Stimulated activated CD8-positive, alpha-beta memory T cell treated with anti-CD3 and anti-CD28 coated beads, Interleukin-12 subunit alpha, Interleukin-12 subunit beta, amount 100 ng/mL, for 4 hours (primary cell): ENCODE data around the gene FLNB.

Experiments
- DNase-seq: peaks from one replicate; pipeline ENCODE4 v3.0.0-alpha.2; 2020; ENCODE audit warnings: low read depth

FLNB gene

DNA sequence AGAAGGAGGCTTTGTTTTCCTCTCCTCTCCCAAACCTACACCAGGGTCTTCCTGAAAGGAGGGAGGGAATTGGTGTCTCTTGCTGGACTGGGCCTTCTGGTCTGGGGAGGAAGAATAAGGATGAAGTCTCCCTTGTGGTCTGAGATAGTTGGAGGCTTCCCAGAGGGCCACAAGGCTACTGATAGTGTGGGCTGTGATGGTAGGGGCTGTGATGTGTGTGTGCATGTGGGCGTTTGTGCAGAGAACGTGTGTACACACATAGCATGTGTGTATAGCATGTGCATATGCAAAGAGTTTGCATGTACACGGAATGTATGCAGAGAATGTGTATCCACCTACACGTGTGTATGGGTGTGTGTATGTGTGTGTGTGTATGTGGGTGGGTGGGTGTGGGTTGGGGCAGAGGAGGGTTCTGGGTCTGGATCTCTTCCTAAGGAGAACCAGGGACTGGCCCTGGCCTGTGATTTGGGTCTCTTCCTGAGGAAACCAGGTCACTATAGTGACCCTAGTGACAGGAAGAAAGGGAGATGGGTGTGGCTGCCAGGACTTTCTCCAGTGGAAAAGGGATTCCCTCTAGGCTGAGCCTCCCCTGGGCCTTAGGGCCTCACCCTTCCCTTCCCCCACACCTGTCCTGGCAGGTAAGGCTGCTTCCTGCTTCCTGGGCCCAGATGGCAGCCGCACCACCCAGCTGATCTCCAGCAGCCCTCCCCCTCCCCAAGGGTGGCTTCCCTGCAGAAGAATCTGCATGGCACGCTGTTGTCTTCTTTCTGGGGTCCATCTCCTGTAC is 1.7 kb downstream of the FLNB start:
- DNase-seq, result no peak

DNA sequence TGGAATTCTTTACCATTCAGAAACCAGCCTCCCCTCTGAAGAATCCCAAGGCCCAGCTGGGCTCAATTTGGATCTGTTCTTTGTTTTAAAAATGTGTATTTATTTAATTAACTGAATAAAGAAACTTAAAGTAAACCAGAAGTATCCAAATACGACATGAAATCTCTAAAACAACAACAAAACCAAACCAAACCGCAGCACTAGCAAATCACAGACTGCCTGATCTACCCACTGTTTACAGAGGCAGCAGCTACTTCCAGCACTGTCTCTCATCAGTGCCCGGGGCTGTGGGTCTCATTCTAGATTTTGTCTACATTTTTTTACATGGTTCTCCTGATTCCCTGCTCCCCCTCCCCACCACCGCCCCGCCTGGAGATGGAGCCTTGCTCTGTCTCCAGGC is 2.3 kb downstream of the FLNB start:
- no peak for DNase-seq

DNA sequence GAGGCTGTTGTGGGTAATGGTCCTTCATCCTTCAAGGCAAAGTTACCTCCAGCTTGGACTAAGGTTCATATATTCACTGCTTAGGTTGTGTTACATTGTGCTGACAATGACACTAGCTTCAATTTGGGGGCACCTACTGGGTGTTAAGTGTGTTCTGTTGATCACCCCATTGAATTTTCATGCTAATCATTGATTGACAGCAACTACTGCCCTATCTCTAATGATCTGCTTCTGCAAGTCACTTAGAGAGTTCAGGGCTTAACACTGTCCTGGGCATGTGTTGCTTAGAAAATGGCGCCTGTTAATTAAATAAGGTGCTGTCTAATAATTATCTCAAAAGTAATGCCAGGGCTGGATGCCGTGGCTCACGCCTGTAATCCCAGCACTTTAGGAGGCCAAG is 3.4 kb downstream of the FLNB start:
- DNase-seq, result no peak

DNA sequence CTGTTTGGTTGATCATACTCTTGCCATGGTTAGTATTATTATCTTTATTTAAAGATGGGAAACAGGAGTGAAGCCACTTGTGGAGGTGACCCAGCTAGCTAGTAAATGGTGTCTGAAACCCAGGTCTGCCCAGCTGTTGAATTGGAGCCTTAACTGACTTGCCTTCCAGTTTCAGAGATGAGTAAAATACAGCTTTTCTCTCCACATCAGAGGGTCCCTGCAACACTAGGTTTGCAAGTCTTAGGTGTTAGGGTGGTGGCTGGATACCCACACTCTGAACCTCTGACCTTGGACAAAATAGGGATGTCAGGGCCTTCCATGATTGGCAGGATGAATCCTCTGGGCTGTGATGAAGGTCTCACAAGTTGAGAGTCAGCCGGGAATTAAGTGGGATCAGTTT is 4.1 kb downstream of the FLNB start:
- no peak for DNase-seq

- no peak for DNase-seq
Observed at GRCh38 chr3:58013099-58013498, 4.9 kb downstream of the FLNB start.

DNA sequence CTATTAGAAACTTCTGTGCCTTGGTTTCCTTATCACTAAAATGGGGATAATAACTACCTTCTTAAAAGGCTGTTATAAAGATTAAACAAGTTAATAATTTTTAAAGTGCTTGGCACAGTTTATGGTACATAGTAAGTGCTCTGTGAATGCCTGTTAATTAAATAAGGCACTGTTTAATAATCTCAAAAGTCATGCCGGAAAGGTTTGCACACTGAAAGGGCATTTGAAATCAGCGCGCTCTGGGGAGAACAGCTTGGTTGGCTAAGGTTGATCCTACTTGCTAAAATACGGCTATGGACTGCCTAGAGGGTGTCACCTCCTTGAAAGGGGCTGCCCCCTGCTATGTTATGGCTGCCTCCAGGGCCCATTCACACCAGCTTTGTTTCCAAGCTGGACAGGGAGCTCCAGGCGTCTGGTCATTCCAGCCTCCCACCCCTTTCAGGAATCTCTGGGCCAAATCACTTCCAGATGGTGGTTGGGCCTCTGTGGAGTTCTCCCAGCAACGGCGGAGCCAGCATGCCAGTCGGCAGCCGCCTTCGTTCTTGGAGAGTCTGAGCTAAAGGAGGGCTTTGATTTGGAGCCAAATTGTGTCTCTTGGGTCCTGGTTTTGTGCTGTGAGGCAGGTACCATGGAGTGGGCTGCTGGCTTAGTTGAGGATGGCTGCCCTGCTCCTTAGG is 5.9 kb downstream of the FLNB start:
- no peak for DNase-seq

- no peak for DNase-seq
Observed at GRCh38 chr3:58015520-58015915, 7.3 kb downstream of the FLNB start.

- no peak for DNase-seq
Observed at GRCh38 chr3:58016710-58017109, 8.5 kb downstream of the FLNB start.

GRCh38 chr3:58018892-58019742 is 10.9 kb downstream of the FLNB start:
- DNase-seq, result no peak

DNA sequence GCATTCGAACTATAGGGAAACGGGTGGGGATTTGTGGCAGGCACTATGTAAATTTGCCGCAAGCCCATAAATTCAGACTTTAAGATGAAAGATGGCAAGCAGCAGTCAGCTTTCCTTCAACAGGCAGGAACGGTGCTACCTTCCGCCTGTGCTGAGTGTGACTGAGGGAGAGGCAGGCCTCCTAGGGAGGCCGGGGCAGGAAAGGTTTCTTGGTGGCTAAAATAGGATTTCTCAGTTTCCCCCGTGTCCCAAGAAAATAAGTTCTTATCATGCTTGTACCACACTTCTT is 12.5 kb downstream of the FLNB start:
- DNase-seq, result no peak

DNA sequence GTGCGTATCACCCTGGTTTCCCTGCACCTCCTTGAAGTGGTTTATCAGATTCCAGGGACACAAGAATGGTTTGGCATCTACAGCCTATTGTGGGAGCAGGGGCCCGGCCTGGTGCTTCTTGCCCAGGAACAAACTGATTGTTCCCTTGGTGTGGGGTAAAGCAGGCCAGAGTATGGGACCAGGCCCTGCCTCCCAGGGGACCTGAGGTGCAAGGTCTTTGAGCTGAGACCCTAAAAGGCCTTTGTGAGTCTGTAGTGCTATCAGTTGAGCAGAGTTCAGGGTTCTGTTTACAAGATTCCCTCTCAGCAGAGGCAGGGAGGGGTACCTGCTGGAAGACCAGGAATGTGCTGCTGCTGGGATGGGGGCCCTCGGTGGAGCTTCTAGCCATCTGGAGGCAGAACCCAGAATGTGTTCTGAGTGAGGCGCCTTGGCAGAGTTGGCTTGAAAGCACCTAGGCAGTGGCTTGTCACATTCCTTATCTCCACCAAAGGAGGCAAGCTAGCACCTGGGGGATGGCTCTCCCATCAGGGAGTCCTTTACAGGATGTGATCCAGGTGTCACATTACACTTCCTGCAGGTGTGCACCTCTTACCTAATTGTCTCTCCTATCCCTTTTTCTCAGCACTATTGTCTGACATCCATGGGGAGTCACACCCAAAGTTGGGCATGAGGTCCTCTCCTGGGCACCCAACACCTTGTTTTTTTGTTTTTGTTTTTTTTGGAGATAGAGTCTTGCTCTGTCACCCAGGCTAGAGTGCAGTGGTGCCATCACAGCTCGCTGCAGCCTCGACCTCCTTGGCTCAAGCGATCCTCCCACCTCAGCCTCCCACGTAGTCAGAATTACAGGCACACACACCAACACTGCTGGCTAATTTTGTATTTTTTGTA is 13.1 kb downstream of the FLNB start:
- no peak for DNase-seq

DNA sequence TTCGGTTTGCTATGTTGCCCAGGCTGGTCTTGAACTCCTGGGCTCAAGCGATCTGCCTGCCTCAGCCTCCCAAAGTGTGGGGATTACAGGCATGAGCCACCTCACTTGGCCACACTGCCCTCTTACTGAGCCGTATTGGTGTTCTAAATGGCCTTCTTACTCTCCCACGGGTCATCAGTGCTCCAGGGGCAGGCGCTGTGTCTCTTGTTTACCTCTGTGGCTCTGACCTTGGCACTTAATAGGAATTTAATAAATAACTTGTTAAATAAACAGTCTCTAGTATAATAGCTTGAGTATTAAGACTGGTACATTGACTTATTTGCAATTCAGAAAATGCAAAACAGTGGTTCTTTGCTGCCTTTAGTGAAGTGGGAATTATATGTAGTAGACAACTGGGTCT is 13.7 kb downstream of the FLNB start:
- no peak for DNase-seq

DNA sequence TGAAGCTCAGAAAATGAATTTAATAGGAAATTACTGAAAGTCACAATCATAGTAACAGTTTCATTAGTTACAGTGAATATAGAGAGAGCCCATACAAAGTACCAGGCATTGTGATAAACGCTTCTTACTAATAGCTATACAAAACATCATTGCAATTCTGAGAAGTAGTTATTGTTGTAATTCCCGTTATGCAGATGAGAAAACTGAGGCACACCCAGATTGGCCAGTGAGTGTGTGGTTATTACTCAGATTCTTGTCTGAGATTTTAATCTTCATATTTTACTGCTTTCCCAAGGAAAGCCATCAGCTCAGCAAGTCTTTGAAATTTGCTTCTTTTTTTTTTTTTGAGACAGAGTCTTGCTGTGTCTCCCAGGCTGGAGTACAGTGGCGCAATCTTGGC is 14.3 kb downstream of the FLNB start:
- DNase-seq, result no peak

DNA sequence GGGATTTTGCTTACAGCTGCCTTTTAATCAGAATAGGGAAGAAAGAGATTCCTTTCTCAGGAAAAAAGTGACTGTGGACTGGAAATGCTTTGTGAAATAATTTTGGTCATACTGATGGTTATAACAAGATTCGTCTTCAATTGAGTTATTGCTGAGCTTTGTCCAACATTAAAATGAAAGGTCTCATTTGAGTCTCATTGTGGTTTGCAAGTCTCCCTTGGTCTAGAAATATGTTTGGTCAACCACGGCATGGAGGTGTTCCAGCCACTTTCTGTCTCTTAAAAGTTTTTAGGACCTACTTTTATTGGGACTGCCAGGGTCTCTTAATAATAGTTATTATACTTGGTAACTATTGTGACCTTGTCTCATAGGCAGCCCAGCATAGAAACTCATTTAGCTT is 15.3 kb downstream of the FLNB start:
- DNase-seq, result no peak

- DNase-seq, result no peak
Observed at GRCh38 chr3:58025406-58025805, 17.2 kb downstream of the FLNB start.

DNA sequence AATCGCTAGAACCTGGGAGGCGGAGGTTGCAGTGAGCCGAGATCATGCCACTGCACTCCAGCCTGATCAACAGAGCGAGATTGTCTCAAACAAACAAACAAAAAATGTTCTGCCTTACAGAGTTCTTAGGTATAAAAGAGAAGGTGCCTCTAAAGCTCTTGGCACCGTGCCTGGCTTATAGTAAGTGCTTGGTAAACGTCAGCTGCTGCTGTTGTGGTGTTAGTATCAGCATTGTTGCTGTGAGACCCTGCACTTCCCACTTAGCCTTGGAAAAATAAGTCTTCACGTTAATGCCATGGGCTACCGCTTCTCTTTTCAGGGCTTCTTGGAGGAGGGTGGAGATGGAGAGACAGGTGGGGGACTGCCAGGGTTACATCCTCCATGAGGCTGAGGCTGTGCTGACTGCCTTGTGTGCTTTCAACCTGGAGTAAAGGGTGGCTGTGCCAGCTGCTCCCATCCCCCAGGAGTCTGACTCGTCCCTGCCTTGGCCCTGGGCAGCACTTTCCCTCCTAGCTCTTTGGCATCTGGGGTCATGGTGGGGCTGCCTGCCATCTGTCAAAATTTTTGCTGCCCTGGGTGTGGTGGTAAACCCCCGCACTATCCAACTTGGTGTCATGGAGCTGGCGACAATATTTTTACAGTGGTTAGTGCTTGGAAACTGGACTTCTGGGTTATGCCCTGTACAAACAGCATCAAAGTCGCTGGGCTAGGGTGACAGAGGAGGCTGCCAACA is 17.8 kb downstream of the FLNB start:
- no peak for DNase-seq

DNA sequence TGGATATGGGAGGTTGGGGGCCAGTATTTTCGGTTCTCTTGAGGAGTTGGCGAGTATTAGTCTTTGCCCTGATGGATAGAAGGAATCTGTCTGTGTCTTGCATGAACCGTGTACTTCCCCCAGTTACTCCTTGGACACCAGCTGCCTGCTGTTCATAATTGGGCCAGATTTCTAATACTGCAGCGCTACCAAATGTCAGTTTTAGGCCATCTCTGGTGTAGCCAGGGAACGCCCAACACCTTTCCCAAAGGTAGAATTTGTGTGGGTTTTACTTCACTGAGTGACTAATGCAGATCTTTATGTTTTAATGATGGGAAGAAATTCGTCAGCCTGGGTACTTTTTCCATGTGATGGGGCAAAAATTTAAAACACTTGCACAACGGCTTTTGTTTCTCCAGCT is 18.4 kb downstream of the FLNB start:
- DNase-seq, result no peak

- no peak for DNase-seq
Observed at GRCh38 chr3:58027704-58028317, 19.6 kb downstream of the FLNB start.

DNA sequence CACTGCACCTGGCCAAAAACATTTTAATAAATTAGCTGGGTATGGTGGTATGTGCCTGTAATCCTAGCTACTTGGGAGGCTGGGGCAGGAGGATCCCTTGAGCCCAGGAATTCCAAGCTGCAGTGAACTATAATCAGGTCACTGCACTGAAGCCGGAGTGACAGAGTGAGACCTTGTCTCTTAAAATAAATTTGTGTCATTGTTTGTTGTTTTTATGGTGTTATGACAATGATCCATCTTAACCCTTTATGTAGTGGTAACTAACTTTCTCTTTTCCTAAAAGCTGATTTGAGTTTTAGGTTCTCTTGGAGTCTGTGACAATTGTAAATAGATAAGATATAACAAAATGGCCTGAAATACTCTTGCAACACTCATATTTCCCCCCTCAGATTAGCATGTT is 20.7 kb downstream of the FLNB start:
- no peak for DNase-seq

DNA sequence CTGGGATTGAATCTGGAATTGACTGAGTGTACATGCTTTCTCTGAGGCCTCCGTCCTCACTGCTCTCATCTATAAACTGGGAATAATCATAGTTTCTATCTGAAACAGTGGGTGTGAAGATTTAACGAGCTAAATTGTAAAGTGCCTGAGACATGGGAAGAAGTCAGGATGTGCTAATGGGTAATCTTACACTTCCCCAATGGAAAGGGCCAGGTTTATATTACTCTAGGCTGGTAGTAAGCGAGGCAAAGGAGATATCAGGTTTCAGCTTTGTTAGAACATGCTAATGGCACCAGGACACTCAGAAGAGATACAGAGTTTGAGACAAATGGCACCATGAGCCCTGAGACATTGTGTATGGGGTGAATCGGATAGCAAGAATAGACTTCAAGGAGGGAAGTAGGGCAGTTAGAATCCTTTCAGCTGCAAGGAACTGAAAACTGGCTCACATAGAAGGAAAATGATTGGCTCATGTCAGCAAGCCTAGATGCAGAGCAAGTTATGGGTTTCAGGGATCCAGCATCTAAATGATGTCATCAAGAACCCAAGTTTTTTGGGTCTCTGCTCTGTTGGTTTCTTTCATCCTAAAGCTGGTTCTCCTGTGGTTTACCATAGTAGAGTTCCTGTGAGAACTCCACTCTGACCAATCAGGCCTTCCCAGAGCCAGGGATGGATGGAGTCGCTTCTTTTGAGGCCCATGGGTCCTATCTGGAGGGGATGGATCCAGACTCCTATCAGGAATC is 21.8 kb downstream of the FLNB start:
- DNase-seq, result no peak
